ENCODE data around the gene PPID. TPM values are rescaled to one million over a fixed set of nuclear protein-coding genes. Genes with fewer than 3 reads are reported as not detected.
A peak's percentile ranks its signal among the peaks of the same experiment; 100 is the strongest.

PPID gene
- total and polyA plus RNA-seq, 9 of the 15 experiments (the other 6 are each of a cell fraction or from before 2014, with no cell fraction given): 46.5 to 160 (median 98.6) TPM

- TF ChIP-seq NONO (IDR thresholded peaks at IDR 0.05; ENCODE audit: low read depth in 2 of 2, low read length in 1 of 2): no peak
- no peak for TF ChIP-seq NFATC3 (IDR thresholded peaks at IDR 0.05)
- TF ChIP-seq ZNF165 (CRISPR knock-in tag; IDR thresholded peaks at IDR 0.05; ENCODE audit: borderline replicate concordance): no peak
- TF ChIP-seq BHLHE40 (IDR thresholded peaks at IDR 0.05; ENCODE audit: low read length): peak; percentile 58
- peak; percentile 71; the same call in 1 of the 2 replicates for TF ChIP-seq HMGXB4 (CRISPR knock-in tag; IDR thresholded peaks at IDR 0.05)
- peak; percentile 35; the same call in 1 of the 2 replicates for TF ChIP-seq SIN3B (IDR thresholded peaks at IDR 0.05; ENCODE audit: low read depth)
- TF ChIP-seq E2F5 (CRISPR knock-in tag; IDR thresholded peaks at IDR 0.05): no peak
- TF ChIP-seq ETV1 (tag; conservative IDR thresholded peaks at IDR 0.05; ENCODE audit: low read depth): peak; percentile 96
- TF ChIP-seq ZNF280B (CRISPR knock-in tag; IDR thresholded peaks at IDR 0.05): no peak
- peak in 1 of 2 experiments; percentile 89; a peak in 1 of 4 replicates for TF ChIP-seq KDM4B (IDR thresholded peaks at IDR 0.05; ENCODE audit: borderline replicate concordance in 2 of 2, low read depth in 1 of 2)
- peak; percentile 67 to 74; a peak in 3 of 4 replicates for TF ChIP-seq SIN3A (IDR thresholded peaks at IDR 0.05; ENCODE audit: borderline replicate concordance in 2 of 2, control insufficient read depth in 1 of 2, low read depth in 2 of 2, low read length in 2 of 2)
- peak; percentile 60 to 67; a peak in 2 of 4 replicates for TF ChIP-seq FOXK2 (conservative IDR thresholded peaks at IDR 0.05 in 1 of 2, IDR thresholded peaks at IDR 0.05 in 1 of 2; ENCODE audit: low read depth in 2 of 2)
- TF ChIP-seq ASH1L (IDR thresholded peaks at IDR 0.05; ENCODE audit: borderline replicate concordance, low read depth, partially characterized antibody): peak; percentile 45
- TF ChIP-seq HNRNPLL (IDR thresholded peaks at IDR 0.05; ENCODE audit: low read depth, low read length, poor library complexity, severe bottlenecking): peak; percentile 86
- peak; percentile 99 for TF ChIP-seq MAX (CRISPR knock-in tag; IDR thresholded peaks at IDR 0.05)
- TF ChIP-seq ETV5 (CRISPR knock-in tag; IDR thresholded peaks at IDR 0.05; ENCODE audit: low read depth): peak; percentile 96
Observed at GRCh38 chr4:158722917-158723793, at the start of gene PPID (continued).
